Measurements from ENCODE around the gene MAN1A1. TPM values are rescaled to one million over a fixed set of nuclear protein-coding genes. Genes with fewer than 3 reads are reported as not detected.

The MAN1A1 gene
- total and polyA plus RNA-seq, 2 of the 4 experiments (the other 2 are of a cell fraction) = 5.9 to 6.4 TPM

- H3K23ac ChIP-seq (ENCODE audit: low read depth, low read length) = no peak overlapping the region
- no peak overlapping the region for H2AFZ ChIP-seq (replicated peaks; ENCODE audit: low read length, poor library complexity)
- no peak overlapping the region for H3K4ac ChIP-seq (ENCODE audit: low read depth, low read length)
- in situ Hi-C loops (cut with MboI; ENCODE audit: low sequenced_read_pairs) (no loop called here), intact Hi-C loops (cut with micrococcal nuclease) (no loop called here), dilution Hi-C loops (cut with HindIII; ENCODE audit: low sequenced_read_pairs, unreplicated experiment) (no loop called here)
- BruUV-seq (replicated peaks) = no TSS peak
- no peak overlapping the region for H3K9ac ChIP-seq (ENCODE audit: low read depth, low read length)
- no peak overlapping the region for H3K4me2 ChIP-seq (ENCODE audit: low read depth, low read length)
- H4K20me1 ChIP-seq (ENCODE audit: insufficient read depth, low read length) = no peaks in the 10 kb centered on the region
- no peak overlapping the region for H4K8ac ChIP-seq (ENCODE audit: low read depth in 2 of 2, low read length in 2 of 2)
- no peak overlapping the region for H3K14ac ChIP-seq (replicated peaks; ENCODE audit: low read depth, low read length)
- H3K9me3 ChIP-seq (ENCODE audit: control insufficient read depth, insufficient read depth, low read length) = no peaks in the 10 kb centered on the region
- H2AK5ac ChIP-seq (ENCODE audit: low read depth, low read length) = no peak overlapping the region
- no peak overlapping the region for H3K4me3 ChIP-seq (ENCODE audit: insufficient read depth, low read depth, low read length)
- H3K36me3 ChIP-seq (ENCODE audit: control insufficient read depth, insufficient read depth, low read length) = peaks cover 3% of the 10 kb centered on the region; the same call in 1 of the 2 replicates
- no peaks in the 10 kb centered on the region for H3K4me1 ChIP-seq (ENCODE audit: control insufficient read depth, insufficient read depth, low read length)
- no peak overlapping the region for H3K27ac ChIP-seq (ENCODE audit: insufficient read depth, low read length)
- no peak overlapping the region for H2BK5ac ChIP-seq (ENCODE audit: low read depth, low read length, poor library complexity, severe bottlenecking)
- no peaks in the 10 kb centered on the region for H3K79me1 ChIP-seq (ENCODE audit: low read depth in 1 of 2, low read length in 2 of 2)
- H2BK120ac ChIP-seq (ENCODE audit: low read depth, low read length) = no peak overlapping the region
- H4K91ac ChIP-seq (ENCODE audit: insufficient read depth, low read depth, low read length) = no peak overlapping the region
- H2BK15ac ChIP-seq (ENCODE audit: low read depth, low read length) = no peak overlapping the region
- no peaks in the 10 kb centered on the region for H3K9me1 ChIP-seq (ENCODE audit: insufficient read depth, low read length)
- no peak overlapping the region for H4K5ac ChIP-seq (ENCODE audit: low read depth, low read length)
- no peak for TF ChIP-seq RCOR1 (IDR thresholded peaks at IDR 0.05; ENCODE audit: insufficient replicate concordance, low read length)
- TF ChIP-seq RFX5 (IDR thresholded peaks at IDR 0.05; ENCODE audit: low read depth, low read length) = no peak
- TF ChIP-seq MAZ (IDR thresholded peaks at IDR 0.05; ENCODE audit: borderline replicate concordance, low read depth, low read length) = no peak
- no peak for TF ChIP-seq SMC3 (IDR thresholded peaks at IDR 0.05; ENCODE audit: low read depth, low read length)
- no peak for TF ChIP-seq RAD21 (IDR thresholded peaks at IDR 0.05; ENCODE audit: low read length)
- no peak for TF ChIP-seq MAFK (IDR thresholded peaks at IDR 0.05; ENCODE audit: low read depth, low read length)
- TF ChIP-seq BHLHE40 (IDR thresholded peaks at IDR 0.05; ENCODE audit: low read depth, low read length) = no peak
- no peak for ATAC-seq (ENCODE audit: low read depth)
- WGBS, 2 experiments (ENCODE audit: extremely low coverage in 2 of 2, insufficient read length in 1 of 2) = 100% methylated on average over 2 of the region's 4 CpGs; no CpG with 5 or more reads in 1 of the 2 experiments
- no peak overlapping the region for H3K56ac ChIP-seq (ENCODE audit: extremely low read depth, insufficient read depth, low read length)
- no peaks in the 10 kb centered on the region for H3K27me3 ChIP-seq (ENCODE audit: control insufficient read depth, insufficient read depth, low read length)
- ChIA-PET POLR2A (ENCODE audit: unreplicated experiment) (no interaction called here), CTCF (interaction anchor here (1.6 kb wide), 1 partner anchor 38 kb away, joined by 3 read pairs; no protein-coding TSS in a partner anchor)
- H3K18ac ChIP-seq (ENCODE audit: low read depth, low read length) = no peak overlapping the region
- H2AK9ac ChIP-seq (replicated peaks; ENCODE audit: low read depth, low read length, poor library complexity) = no peak overlapping the region
- no peak for DNase-seq
- no peak overlapping the region for H2BK20ac ChIP-seq (ENCODE audit: low read depth, low read length)
These were observed 100.2 kb downstream of the MAN1A1 start for GRCh38 chr6:119249319-119249718.
